Measurements from ENCODE around the gene BBOF1. TPM values are rescaled to one million over a fixed set of nuclear protein-coding genes. Genes with fewer than 3 reads are reported as not detected.

The BBOF1 gene, protein sequence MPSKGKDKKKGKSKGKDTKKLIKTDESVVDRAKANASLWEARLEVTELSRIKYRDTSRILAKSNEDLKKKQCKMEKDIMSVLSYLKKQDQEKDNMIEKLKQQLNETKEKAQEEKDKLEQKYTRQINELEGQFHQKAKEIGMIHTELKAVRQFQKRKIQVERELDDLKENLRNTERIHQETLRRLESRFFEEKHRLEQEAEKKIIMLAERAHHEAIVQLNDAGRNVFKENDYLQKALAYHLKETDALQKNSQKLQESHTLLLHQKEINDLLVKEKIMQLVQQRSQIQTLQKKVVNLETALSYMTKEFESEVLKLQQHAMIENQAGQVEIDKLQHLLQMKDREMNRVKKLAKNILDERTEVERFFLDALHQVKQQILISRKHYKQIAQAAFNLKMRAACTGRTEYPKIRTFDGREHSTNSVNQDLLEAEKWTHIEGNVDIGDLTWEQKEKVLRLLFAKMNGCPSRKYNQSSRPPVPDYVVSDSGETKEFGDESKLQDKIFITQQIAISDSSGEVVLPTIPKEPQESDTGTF
- 8.7 and 9.8 TPM in 2 replicates for total RNA-seq

DNA sequence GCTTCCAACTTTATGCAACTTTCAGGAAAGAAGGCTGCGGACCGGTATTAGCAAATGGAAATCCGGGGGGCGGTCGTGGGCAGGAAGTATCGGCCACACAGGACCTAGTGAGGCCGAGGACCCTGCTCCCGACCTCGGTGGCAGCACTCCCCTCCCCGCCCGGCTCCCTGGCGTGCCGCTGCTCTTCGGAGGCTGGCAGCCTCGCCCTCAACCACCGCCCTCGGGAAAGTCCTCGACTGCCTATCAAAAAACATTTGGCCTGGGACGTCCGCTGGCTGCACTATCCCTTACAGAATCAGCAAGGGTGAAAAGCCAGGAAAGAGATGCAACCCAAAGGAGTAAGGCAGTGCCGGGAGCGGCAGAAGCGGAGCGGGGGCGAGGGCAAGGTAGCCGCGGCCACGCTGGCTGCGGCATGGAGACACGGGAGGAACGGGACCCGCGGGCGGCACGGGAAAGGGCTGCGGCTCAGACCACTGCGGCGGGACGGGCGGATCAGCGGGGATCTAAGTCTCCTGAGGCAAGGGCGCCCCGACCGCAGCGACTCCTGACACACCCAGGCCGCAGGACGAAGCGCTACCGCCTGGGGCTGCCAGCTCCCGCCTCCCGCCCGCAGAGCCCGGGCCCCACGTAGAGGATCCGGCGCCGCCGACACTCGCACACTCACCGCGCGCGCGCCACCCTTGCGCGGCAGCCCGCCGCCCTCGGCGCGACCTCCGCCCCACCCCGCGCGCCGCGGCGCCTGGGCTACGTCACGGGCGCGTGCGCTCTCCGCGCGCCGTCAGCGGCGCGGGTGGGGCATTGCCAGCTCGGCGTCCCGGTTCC is at the start of gene BBOF1, which contains the start of gene ENTPD5:
Gene BBOF1 (plus strand): TSS at position 764 of the 822 bp plus-strand sequence. CDS start 130 bp downstream, outside the sequence.
Gene ENTPD5 (minus strand): TSS at position 703 of the 822 bp plus-strand sequence. CDS start 31,186 bp downstream, outside the sequence.

GRCh38 chr14:74084277-74085046 is 65.3 kb downstream of the BBOF1 start, which contains the start of the genes ALDH6A1 and LIN52:
Gene ALDH6A1 (minus strand): TSS chr14:74084453. CDS start chr14:74084394, 59 bp downstream.
Gene LIN52 (plus strand): TSS chr14:74084956. CDS start chr14:74084975, 19 bp downstream.

Other genes starting within 250 kb of the BBOF1 start
- 4.3 and 4.4 TPM in 2 replicates for gene PTGR2, start 167.5 kb upstream of the BBOF1 start, total RNA-seq
- gene ZNF410, start 132.5 kb upstream of the BBOF1 start, total RNA-seq = 69.8 and 71.8 TPM in 2 replicates
- gene FAM161B, start 69.3 kb upstream of the BBOF1 start, total RNA-seq = 2.8 TPM in 2 replicates
- gene COQ6, start 69.0 kb upstream of the BBOF1 start, total RNA-seq = 11.7 and 15.1 TPM in 2 replicates
- gene ENTPD5, start 61 bp upstream of the BBOF1 start, total RNA-seq = 8.4 TPM in 2 replicates
- gene ALDH6A1, start 65.1 kb downstream of the BBOF1 start, total RNA-seq = 57.0 and 57.3 TPM in 2 replicates
- 7.0 and 9.8 TPM in 2 replicates for gene LIN52, start 65.6 kb downstream of the BBOF1 start, total RNA-seq
- not detected in 2 replicates for gene VSX2, start 220.1 kb downstream of the BBOF1 start, total RNA-seq